Transverse colon (tissue), 4 donors: Measurements from ENCODE around the gene HEPACAM. TPM values are rescaled to one million over a fixed set of nuclear protein-coding genes. Genes with fewer than 3 reads are reported as not detected.

ENCODE experiments used
- DNase-seq: peaks from one replicate; pipeline ENCODE4 v3.0.0-alpha.2; 2019
- H3K27ac ChIP-seq, 4 donors: fragments of 200-600 bp; sonication (generic); 2 replicates each; pipeline ENCODE4 v1.5.1; 2016 to 2018; ENCODE audit warnings: inconsistent platforms in 4 of 4
- H3K27me3 ChIP-seq: fragments of 200-600 bp; sonication (generic); 2 replicates; pipeline ENCODE4 v1.5.1; 2017; ENCODE audit warnings: inconsistent platforms
- H3K36me3 ChIP-seq, 4 donors: fragments of 200-600 bp; sonication (generic); 2 replicates each; pipeline ENCODE4 v1.5.1; 2017 to 2019; ENCODE audit warnings: inconsistent platforms in 4 of 4
- H3K4me1 ChIP-seq, 4 donors: fragments of 200-600 bp; sonication (generic); 2 replicates each; pipeline ENCODE4 v1.5.1; 2017 to 2020; ENCODE audit warnings: inconsistent platforms in 4 of 4
- H3K4me3 ChIP-seq, 4 donors: fragments of 200-600 bp; sonication (generic); 1 replicate in 1 of 4; 2 replicates in 3 of 4; pipeline versions ENCODE4 v1.5.1 to v1.6.1; 2017 to 2019; ENCODE audit warnings: inconsistent platforms in 4 of 4
- H3K9me3 ChIP-seq, 2 donors: fragments of 200-600 bp; sonication (generic); 2 replicates each; pipeline ENCODE4 v1.5.1; 2017 to 2019; ENCODE audit warnings: inconsistent platforms in 2 of 2
- CTCF ChIP-seq, 5 experiments: fragments of 200-600 bp in 3 of 5; fragments of 450-650 bp in 2 of 5; sonication (generic) in 3 of 5; IDR thresholded peaks; 1 replicate in 2 of 5; 2 replicates in 3 of 5; pipeline ENCODE4 v1.5.1; 2016 to 2017; ENCODE audit warnings: antibody characterized with exemption in 5 of 5, inconsistent platforms in 3 of 5, mild to moderate bottlenecking in 2 of 5, moderate library complexity in 1 of 5
- EP300 ChIP-seq: sonication (generic); formaldehyde crosslinking; IDR thresholded peaks from one replicate; pipeline ENCODE4 v1.6.1; 2017; ENCODE audit warnings: antibody characterized with exemption, low read depth
- POLR2A ChIP-seq: fragments of 450-650 bp; IDR thresholded peaks from one replicate; pipeline ENCODE4 v1.6.1; 2016; ENCODE audit warnings: antibody characterized with exemption, mild to moderate bottlenecking, moderate library complexity
- POLR2AphosphoS5 ChIP-seq, 3 donors: sonication (generic); formaldehyde crosslinking; IDR thresholded peaks; one replicate each; pipeline ENCODE4 v1.6.1; 2016; ENCODE audit warnings: antibody characterized with exemption in 3 of 3
- WGBS, 2 donors: methylation state at CpG; one replicate each; pipeline ENCODE4 v1.1.5; 2018; ENCODE audit warnings: low coverage in 1 of 2; 5-methylcytosine and 5-hydroxymethylcytosine counted together
- in situ Hi-C, 4 donors: fragments of 200-750 bp; cut with MboI; loops; one replicate each; pipeline versions ENCODE4 v1.15.0 to v1.15.1; 2017; ENCODE audit warnings: low sequenced_read_pairs in 3 of 4, low pct_ligation_motif_present in 1 of 4, low pct_unique_long_range_greater_than_20kb in 1 of 4
- intact Hi-C: fragments of 100-400 bp; cut with DNase I; formaldehyde crosslinking; loops from one replicate; pipeline ENCODE4 v1.15.1; 2023; ENCODE audit warnings: low total_unique reads
- total RNA-seq, 4 donors: library from RNA; depleted of rRNA; stranded (reverse); fragments of >200 nt; gene quantifications; one replicate each; pipeline ENCODE4 v1.1.0, GENCODE V29; 2016

Gene HEPACAM
- total RNA-seq, 4 donors from 2014 or later = 0.14 to 0.37 TPM; not detected in 2

DNA sequence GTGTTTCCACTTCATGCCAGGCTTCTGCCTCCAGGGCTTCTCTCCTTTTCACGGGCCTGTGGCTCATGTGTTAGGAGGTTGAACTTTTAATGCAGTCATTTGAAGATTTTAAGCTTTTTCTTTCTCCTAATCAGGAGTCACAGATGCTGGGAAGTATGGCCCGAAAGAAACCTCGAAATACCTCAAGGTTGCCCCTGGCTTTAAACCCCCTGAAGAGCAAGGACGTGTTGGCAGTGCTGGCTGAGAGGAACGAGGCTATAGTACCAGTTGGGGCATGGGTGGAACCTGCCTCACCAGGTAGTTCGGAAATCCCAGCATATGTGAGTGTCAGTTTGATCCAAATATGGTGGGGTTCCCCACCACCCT, 18.7 kb upstream of the HEPACAM start:
- H3K36me3 ChIP-seq = no peaks in the 10 kb centered on the region
- no peak for TF ChIP-seq EP300
- TF ChIP-seq POLR2A = no peak
- TF ChIP-seq POLR2AphosphoS5 (IDR thresholded peaks at IDR 0.05) = no peak
- TF ChIP-seq CTCF (IDR thresholded peaks at IDR 0.05) = no peak
- peaks cover 0 to 13% (median 2%) of the 10 kb centered on the region in 4 donors for H3K4me1 ChIP-seq
- peaks cover 8% of the 10 kb centered on the region for H3K27me3 ChIP-seq
- in situ Hi-C loops = loop anchor here (10.0 to 25.0 kb wide), 4 partner anchors 160 to 458 kb away; partner anchors contain the start of gene TMEM218 (in 1 of the 4)
- peak overlapping the region; percentile 74 to 86 (median 82) for H3K27ac ChIP-seq
- no peaks in the 10 kb centered on the region for H3K9me3 ChIP-seq
- intact Hi-C loops = loop anchor here (10.0 kb wide), 1 partner anchor 160 kb away; the partner anchor contains the start of gene TMEM218
- H3K4me3 ChIP-seq = peak overlapping the region; percentile 56 to 86 (median 68)
- WGBS, 2 donors = 0 to 38% methylated on average over 1 to 6 of the region's 6 CpGs
- no peak for DNase-seq

DNA sequence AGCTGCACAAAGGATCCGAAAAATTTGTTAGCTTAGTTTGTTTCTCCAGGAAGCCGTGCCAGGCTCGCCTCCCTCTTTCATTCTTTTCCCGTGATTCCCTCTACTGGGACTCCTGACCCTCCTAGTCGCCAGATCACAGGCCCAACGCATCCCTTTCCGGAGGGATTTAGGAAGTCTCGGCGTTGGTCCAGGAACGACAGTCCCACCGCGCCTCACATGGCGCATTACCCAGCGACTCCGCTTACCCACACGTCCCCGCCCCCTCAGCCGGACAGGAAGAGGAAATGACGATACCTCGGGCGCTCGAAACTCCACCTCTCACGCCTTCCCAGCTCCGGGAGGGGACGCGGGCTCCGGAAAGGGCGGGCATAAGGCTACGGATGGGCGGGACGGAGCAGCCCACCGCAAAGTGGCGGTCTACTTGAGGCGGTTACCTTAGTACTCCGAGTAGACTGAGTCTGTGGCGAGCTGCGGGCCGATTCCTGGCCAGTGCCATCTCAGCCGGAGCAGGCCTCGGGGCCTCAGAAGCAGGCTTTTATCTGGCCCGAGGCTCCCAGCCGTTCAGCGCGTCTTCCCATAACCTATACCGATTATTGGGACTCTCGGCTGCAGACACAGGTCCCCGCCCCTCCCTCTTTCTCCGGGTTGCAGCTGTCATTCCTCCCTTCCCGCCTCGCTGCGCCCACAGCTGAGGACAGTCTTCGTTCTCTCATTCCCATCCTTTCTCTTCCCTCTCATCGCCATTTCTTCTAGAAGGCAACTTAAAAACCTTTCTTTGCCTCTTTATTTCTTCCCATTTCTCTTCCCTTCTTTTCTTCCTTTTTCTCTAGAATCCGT, 18.1 kb upstream of the HEPACAM start, which contains the start of gene CCDC15:
CCDC15 (plus strand) TSS at position 450 of the 837 bp plus-strand sequence. CDS start 531 bp downstream, outside the sequence.
- in situ Hi-C loops (loop anchor here (10.0 to 25.0 kb wide), 4 partner anchors 161 to 458 kb away; partner anchors contain the start of gene TMEM218 (in 1 of the 4)), intact Hi-C loops (loop anchor here (10.0 kb wide), 1 partner anchor 161 kb away; the partner anchor contains the start of gene TMEM218)
- peak within 1 kb of the TSS; percentile 56 to 86 (median 68) for H3K4me3 ChIP-seq

GRCh38 chr11:124951341-124951740, 15.5 kb upstream of the HEPACAM start:
- in situ Hi-C loops (loop anchor here (10.0 to 25.0 kb wide), 4 partner anchors 163 to 461 kb away; partner anchors contain the start of gene TMEM218 (in 1 of the 4)), intact Hi-C loops (loop anchor here (10.0 kb wide), 1 partner anchor 163 kb away; the partner anchor contains the start of gene TMEM218)
- DNase-seq = no peak
- WGBS, 2 donors = 76 to 80% methylated on average over 3 of the region's 3 CpGs
- peaks cover 12% of the 10 kb centered on the region for H3K27me3 ChIP-seq
- TF ChIP-seq EP300 = no peak
- no peak for TF ChIP-seq CTCF (IDR thresholded peaks at IDR 0.05)
- no peak for TF ChIP-seq POLR2AphosphoS5 (IDR thresholded peaks at IDR 0.05)
- no peak for TF ChIP-seq POLR2A
- H3K4me3 ChIP-seq = no peak overlapping the region
- H3K4me1 ChIP-seq = peaks cover 0 to 13% (median 2%) of the 10 kb centered on the region in 4 donors
- H3K9me3 ChIP-seq = no peaks in the 10 kb centered on the region
- H3K36me3 ChIP-seq = no peaks in the 10 kb centered on the region
- H3K27ac ChIP-seq = no peak overlapping the region

More for the DNA sequence above, 18.1 kb upstream of the HEPACAM start, which contains the start of gene CCDC15:
- Histone ChIP-seq H3K4me1 (peaks cover 0 to 13% (median 2%) of the 10 kb centered on the region in 4 donors), H3K9me3 (no peaks in the 10 kb centered on the region), H3K36me3 (no peaks in the 10 kb centered on the region), H3K27ac (peak within 1 kb of the TSS; percentile 74 to 86 (median 82)), H3K27me3 (peaks cover 8% of the 10 kb centered on the region)
- no peak for TF ChIP-seq CTCF (IDR thresholded peaks at IDR 0.05)
- peak; percentile 82 to 93 (median 87) for TF ChIP-seq POLR2AphosphoS5 (IDR thresholded peaks at IDR 0.05)
- TF ChIP-seq POLR2A = peak; percentile 85
- 1 to 2% methylated on average over 11 to 52 of the region's 54 CpGs for WGBS, 2 donors
- peak; percentile 97 for DNase-seq
